Uterus (tissue), 4 donors: Measurements from ENCODE around the gene ACOT6. TPM values are rescaled to one million over a fixed set of nuclear protein-coding genes. Genes with fewer than 3 reads are reported as not detected.
A peak's percentile ranks its signal among the peaks of the same experiment; 100 is the strongest.
"Not testable (repeated sequence)": the region's sequence is repeated elsewhere in the genome, so short reads cannot be mapped to it uniquely, and the experiment has no call there.

ENCODE experiments used
- DNase-seq, 2 donors: peaks; one replicate each; pipeline ENCODE4 v3.0.0-alpha.2; 2019 to 2020
- H3K27ac ChIP-seq, 2 donors: fragments of 200-600 bp; sonication (generic); 1 replicate in 1 of 2; 2 replicates in 1 of 2; pipeline ENCODE4 v1.5.1; 2016 to 2018
- H3K27me3 ChIP-seq, 2 donors: fragments of 200-600 bp; sonication (generic); one replicate each; pipeline ENCODE4 v1.5.1; 2018 to 2019; ENCODE audit warnings: control low read depth in 1 of 2
- H3K36me3 ChIP-seq, 2 donors: fragments of 200-600 bp; sonication (generic); one replicate each; pipeline ENCODE4 v1.5.1; 2019; ENCODE audit warnings: control low read depth in 1 of 2
- H3K4me1 ChIP-seq, 2 donors: fragments of 200-600 bp; sonication (generic); one replicate each; pipeline ENCODE4 v1.5.1; 2018 to 2019; ENCODE audit warnings: control low read depth in 1 of 2
- H3K4me3 ChIP-seq, 2 donors: fragments of 200-600 bp; sonication (generic); 1 replicate in 1 of 2; 2 replicates in 1 of 2; pipeline ENCODE4 v1.5.1; 2018 to 2019; ENCODE audit warnings: mild to moderate bottlenecking in 1 of 2
- H3K9me3 ChIP-seq, 2 donors: fragments of 200-600 bp; sonication (generic); one replicate each; pipeline ENCODE4 v1.5.1; 2019; ENCODE audit warnings: control low read depth in 1 of 2
- POLR2A ChIP-seq, 2 donors: fragments of 450-650 bp; IDR thresholded peaks; one replicate each; pipeline ENCODE4 v1.6.1; 2016; ENCODE audit warnings: antibody characterized with exemption in 2 of 2, mild to moderate bottlenecking in 1 of 2, moderate library complexity in 1 of 2
- intact Hi-C: fragments of 100-400 bp; cut with DNase I; formaldehyde crosslinking; loops from one replicate; pipeline ENCODE4 v1.15.1; 2023; ENCODE audit warnings: low total_unique reads
- total RNA-seq, 4 donors: library from RNA; depleted of rRNA in 3 of 4; stranded (reverse); fragments of >200 nt in 3 of 4; gene quantifications; one replicate each; pipeline versions ENCODE4 v1.1.0 to v1.2.4, GENCODE V29; 2014 to 2023
- TF ChIP-seq, protein P1 (sequence below), 4 experiments: fragments of 200-600 bp in 2 of 4; fragments of 450-650 bp in 2 of 4; sonication (generic) in 2 of 4; IDR thresholded peaks; one replicate each; pipeline ENCODE4 v1.5.1; 2016 to 2019; ENCODE audit warnings: antibody characterized with exemption in 4 of 4, mild to moderate bottlenecking in 2 of 4, moderate library complexity in 1 of 4
- donor health status: DM: yes; HTN: yes; CAD: no.

Gene ACOT6
- total RNA-seq, 4 donors from 2014 or later: not detected

- H3K36me3 ChIP-seq: no peaks in the 10 kb centered on the region
- no peaks in the 10 kb centered on the region for H3K27me3 ChIP-seq
- intact Hi-C loops: no loop called here
- no peak overlapping the region for H3K27ac ChIP-seq
- TF ChIP-seq, protein P1, sequence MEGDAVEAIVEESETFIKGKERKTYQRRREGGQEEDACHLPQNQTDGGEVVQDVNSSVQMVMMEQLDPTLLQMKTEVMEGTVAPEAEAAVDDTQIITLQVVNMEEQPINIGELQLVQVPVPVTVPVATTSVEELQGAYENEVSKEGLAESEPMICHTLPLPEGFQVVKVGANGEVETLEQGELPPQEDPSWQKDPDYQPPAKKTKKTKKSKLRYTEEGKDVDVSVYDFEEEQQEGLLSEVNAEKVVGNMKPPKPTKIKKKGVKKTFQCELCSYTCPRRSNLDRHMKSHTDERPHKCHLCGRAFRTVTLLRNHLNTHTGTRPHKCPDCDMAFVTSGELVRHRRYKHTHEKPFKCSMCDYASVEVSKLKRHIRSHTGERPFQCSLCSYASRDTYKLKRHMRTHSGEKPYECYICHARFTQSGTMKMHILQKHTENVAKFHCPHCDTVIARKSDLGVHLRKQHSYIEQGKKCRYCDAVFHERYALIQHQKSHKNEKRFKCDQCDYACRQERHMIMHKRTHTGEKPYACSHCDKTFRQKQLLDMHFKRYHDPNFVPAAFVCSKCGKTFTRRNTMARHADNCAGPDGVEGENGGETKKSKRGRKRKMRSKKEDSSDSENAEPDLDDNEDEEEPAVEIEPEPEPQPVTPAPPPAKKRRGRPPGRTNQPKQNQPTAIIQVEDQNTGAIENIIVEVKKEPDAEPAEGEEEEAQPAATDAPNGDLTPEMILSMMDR (IDR thresholded peaks at IDR 0.05): no peak
- TF ChIP-seq POLR2A (IDR thresholded peaks at IDR 0.05): no peak
- H3K4me1 ChIP-seq: no peaks in the 10 kb centered on the region
- no peaks in the 10 kb centered on the region for H3K9me3 ChIP-seq
- H3K4me3 ChIP-seq: no peak overlapping the region
- no peak for DNase-seq
Observed at GRCh38 chr14:73588695-73589094, 23.6 kb upstream of the ACOT6 start.

DNA sequence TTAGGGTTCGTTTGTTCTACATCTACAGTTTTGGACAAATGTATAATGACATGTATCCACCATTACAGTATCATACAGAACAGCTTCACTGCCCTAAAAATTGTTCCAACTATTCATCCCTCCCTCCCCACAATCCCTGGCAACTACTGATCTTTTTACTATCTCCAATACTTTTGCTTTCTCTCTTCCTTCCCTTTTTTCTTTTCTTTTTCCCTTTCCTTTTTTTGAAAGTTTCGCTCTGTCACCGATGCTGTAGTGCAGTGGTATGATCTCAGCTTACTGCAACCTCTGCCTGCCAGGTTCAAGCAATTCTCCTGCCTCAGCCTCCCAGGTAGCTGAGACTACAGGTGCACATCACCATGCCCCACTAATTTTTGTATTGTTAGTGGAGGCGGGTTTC lies 23.2 kb upstream of the ACOT6 start:
- no peak for DNase-seq
- no peaks in the 10 kb centered on the region for H3K9me3 ChIP-seq
- no peak overlapping the region for H3K4me3 ChIP-seq
- no peaks in the 10 kb centered on the region for H3K36me3 ChIP-seq
- H3K27me3 ChIP-seq: no peaks in the 10 kb centered on the region
- no peak overlapping the region for H3K27ac ChIP-seq
- intact Hi-C loops: no loop called here
- H3K4me1 ChIP-seq: no peaks in the 10 kb centered on the region
- no peak for TF ChIP-seq POLR2A (IDR thresholded peaks at IDR 0.05)
- TF ChIP-seq, protein P1 (IDR thresholded peaks at IDR 0.05): no peak

DNA sequence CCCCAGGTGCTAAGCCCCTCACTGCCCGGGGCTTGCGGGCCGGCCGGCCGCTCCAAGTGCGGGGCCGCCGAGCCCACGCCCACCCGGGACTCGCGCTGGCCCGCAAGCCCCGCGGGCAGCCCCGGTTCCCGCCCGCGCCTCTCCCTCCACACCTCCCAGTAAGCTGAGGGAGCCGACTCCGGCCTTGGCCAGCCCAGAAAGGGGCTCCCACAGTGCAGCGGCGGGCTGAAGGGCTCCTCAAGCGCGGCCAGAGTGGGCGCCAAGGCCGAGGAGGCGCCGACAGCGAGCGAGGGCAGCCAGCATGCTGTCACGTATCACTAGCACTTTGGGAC lies 21.7 kb upstream of the ACOT6 start:
- not testable (repeated sequence) for H3K4me1 ChIP-seq

DNA sequence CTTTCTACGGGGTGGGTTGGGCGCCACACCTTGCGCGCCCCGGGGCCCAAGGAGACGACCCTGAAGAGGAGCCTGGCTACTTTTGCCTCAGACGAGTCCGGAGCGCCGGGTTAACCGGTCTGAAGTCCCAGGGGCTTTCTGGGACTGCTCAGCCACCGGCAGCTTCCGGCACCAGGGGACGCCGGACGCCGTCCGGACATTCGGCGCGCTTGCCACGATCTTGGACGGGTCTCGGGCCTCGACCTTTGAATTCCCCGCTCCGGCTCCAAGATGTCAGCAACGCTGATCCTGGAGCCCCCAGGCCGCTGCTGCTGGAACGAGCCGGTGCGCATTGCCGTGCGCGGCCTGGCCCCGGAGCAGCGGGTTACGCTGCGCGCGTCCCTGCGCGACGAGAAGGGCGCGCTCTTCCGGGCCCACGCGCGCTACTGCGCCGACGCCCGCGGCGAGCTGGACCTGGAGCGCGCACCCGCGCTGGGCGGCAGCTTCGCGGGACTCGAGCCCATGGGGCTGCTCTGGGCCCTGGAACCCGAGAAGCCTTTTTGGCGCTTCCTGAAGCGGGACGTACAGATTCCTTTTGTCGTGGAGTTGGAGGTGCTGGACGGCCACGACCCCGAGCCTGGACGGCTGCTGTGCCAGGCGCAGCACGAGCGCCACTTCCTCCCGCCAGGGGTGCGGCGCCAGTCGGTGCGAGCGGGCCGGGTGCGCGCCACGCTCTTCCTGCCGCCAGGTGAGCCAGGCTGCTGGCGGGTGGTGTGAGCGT lies 20.4 kb upstream of the ACOT6 start, which contains the start of gene ACOT4:
Gene ACOT4, plus strand, starts transcription at position 184 of the 760 bp plus-strand sequence. Its CDS starts 87 bp downstream, at position 271.
- no peaks in the 10 kb centered on the region for H3K4me1 ChIP-seq
- no peak within 1 kb of the TSS for H3K27ac ChIP-seq
- DNase-seq: no peak
- H3K9me3 ChIP-seq: no peaks in the 10 kb centered on the region
- TF ChIP-seq, protein P1 (IDR thresholded peaks at IDR 0.05): peak in 2 of 4 experiments; percentile 5 to 17
- no peak for TF ChIP-seq POLR2A (IDR thresholded peaks at IDR 0.05)
- intact Hi-C loops: no loop called here
- peak within 1 kb of the TSS; percentile 21 to 45 for H3K4me3 ChIP-seq
- no peaks in the 10 kb centered on the region for H3K27me3 ChIP-seq
- H3K36me3 ChIP-seq: no peaks in the 10 kb centered on the region

More for the DNA sequence above, 21.7 kb upstream of the ACOT6 start:
- H3K36me3 ChIP-seq, H3K9me3 ChIP-seq, intact Hi-C loops, H3K4me3 ChIP-seq, H3K27me3 ChIP-seq, H3K27ac ChIP-seq, DNase-seq: not testable (repeated sequence)

- Histone ChIP-seq H3K27me3 (no peaks in the 10 kb centered on the region), H3K27ac (no peak overlapping the region), H3K4me1 (no peaks in the 10 kb centered on the region), H3K9me3 (no peaks in the 10 kb centered on the region), H3K36me3 (no peaks in the 10 kb centered on the region), H3K4me3 (no peak overlapping the region)
- intact Hi-C loops: no loop called here
- no peak for DNase-seq
- TF ChIP-seq, protein P1 (IDR thresholded peaks at IDR 0.05): no peak
- no peak for TF ChIP-seq POLR2A (IDR thresholded peaks at IDR 0.05)
Observed at GRCh38 chr14:73594491-73594890, 17.8 kb upstream of the ACOT6 start.
